HepG2 (cell line): ENCODE measurements around the gene KCNMA1. TPM values are rescaled to one million over a fixed set of nuclear protein-coding genes. Genes with fewer than 3 reads are reported as not detected.

Experiments used
- ATAC-seq: fragments of 200-7000 bp; cut with Tn5 transposase; 3 replicates; pipeline ENCODE4 v1.9.1; 2020; ENCODE audit warnings: mild to moderate bottlenecking, moderate library complexity
- BruUV-seq: library from RNA; stranded (reverse); fragments of 400-500 nt; replicated peaks from 2 replicates; lab custom pipeline; 2021; lab: Mats Ljungman, UMichigan
- CTCF ChIA-PET: fragments of 300-600 bp; formaldehyde crosslinking; extraction: SDS; loops from one replicate; lab custom pipeline; 2021; ENCODE audit warnings: low total read pairs, inconsistent platforms, low intra/inter-chr PET ratio; lab: Yijun Ruan, JAX
- POLR2A ChIA-PET: fragments of 350-600 bp; sonication (Branson Sonifier 250); formaldehyde crosslinking; loops from one replicate; lab custom pipeline; 2020; ENCODE audit warnings: antibody characterized with exemption, inconsistent platforms; lab: Yijun Ruan, JAX
- DNase-seq: peaks from one replicate; pipeline ENCODE4 v3.0.0-alpha.2; 2015; ENCODE audit warnings: low spot score
- FAIRE-seq: peaks from 3 replicates; lab custom pipeline; 2011; peaks lifted over from hg19 to GRCh38; lab: Jason Lieb, UNC
- H2AFZ ChIP-seq: one replicate; pipeline ENCODE4 v1.6.1; 2011; ENCODE audit warnings: low read length, inconsistent platforms
- H3K27ac ChIP-seq: fragments of 300-600 bp; 3 replicates; pipeline ENCODE4 v1.8.0; 2011; ENCODE audit warnings: mixed run types, mild to moderate bottlenecking, mixed read lengths, low read length, inconsistent platforms; ENCODE audit not compliant: insufficient read depth; ENCODE audit errors: extremely low read length
- H3K27me3 ChIP-seq, 2 experiments: fragments of 200-600 bp in 1 of 2; 2 replicates in 1 of 2; 3 replicates in 1 of 2; pipeline versions ENCODE4 v1.6.0 to v1.8.0; 2011; ENCODE audit warnings: low read length in 2 of 2, mild to moderate bottlenecking in 2 of 2, moderate library complexity in 2 of 2, inconsistent platforms in 1 of 2; ENCODE audit not compliant: insufficient read depth in 2 of 2, control insufficient read depth in 1 of 2
- H3K36me3 ChIP-seq, 2 experiments: fragments of 200-600 bp in 1 of 2; replicated peaks in 1 of 2; 2 replicates in 1 of 2; 3 replicates in 1 of 2; pipeline versions ENCODE4 v1.5.1 to v1.8.0; 2011; ENCODE audit warnings: low read length in 2 of 2, inconsistent platforms in 1 of 2; ENCODE audit not compliant: insufficient read depth in 2 of 2, control insufficient read depth in 1 of 2
- H3K4me1 ChIP-seq: 2 replicates; pipeline ENCODE4 v1.5.1; 2012; ENCODE audit warnings: low read length, inconsistent platforms; ENCODE audit not compliant: insufficient read depth
- H3K4me2 ChIP-seq: 2 replicates; pipeline ENCODE4 v1.6.0; 2011; ENCODE audit warnings: low read depth, low read length, inconsistent platforms
- H3K4me3 ChIP-seq, 3 experiments: fragments of 200-600 bp in 1 of 3; sonication (generic), shearing (Covaris generic) in 1 of 3; replicated peaks in 1 of 3; 2 replicates each; pipeline ENCODE4 v1.5.1; 2011 to 2016; ENCODE audit warnings: low read length in 3 of 3, inconsistent platforms in 2 of 3, low read depth in 2 of 3, mild to moderate bottlenecking in 2 of 3, control low read depth in 1 of 3, mixed read lengths in 1 of 3; ENCODE audit not compliant: insufficient read depth in 1 of 3
- H3K79me2 ChIP-seq: one replicate; pipeline ENCODE4 v1.6.1; 2011; ENCODE audit warnings: low read length, inconsistent platforms; ENCODE audit not compliant: insufficient read depth
- H3K9ac ChIP-seq: 2 replicates; pipeline ENCODE4 v1.6.0; 2011; ENCODE audit warnings: mild to moderate bottlenecking, low read depth, low read length, inconsistent platforms; ENCODE audit not compliant: insufficient read depth
- H3K9me3 ChIP-seq: 2 replicates; pipeline ENCODE4 v1.5.1; 2012; ENCODE audit warnings: mild to moderate bottlenecking, low read length
- H4K20me1 ChIP-seq: 2 replicates; pipeline ENCODE4 v1.6.0; 2011; ENCODE audit warnings: inconsistent platforms, mild to moderate bottlenecking, low read length, moderate library complexity; ENCODE audit not compliant: insufficient read depth
- ATF5 ChIP-seq: sonication (generic); formaldehyde crosslinking; IDR thresholded peaks from 2 replicates; pipeline ENCODE4 v1.4.0; 2020; ENCODE audit warnings: mild to moderate bottlenecking, low read depth, missing genetic modification reagents
- IRF9 ChIP-seq: sonication (generic); formaldehyde crosslinking; IDR thresholded peaks from 2 replicates; pipeline ENCODE4 v1.8.0; 2022; ENCODE audit warnings: missing genetic modification reagents, mild to moderate bottlenecking, borderline replicate concordance
- KDM4B ChIP-seq: sonication (generic); formaldehyde crosslinking; IDR thresholded peaks from 2 replicates; pipeline ENCODE4 v1.4.0; 2020; ENCODE audit warnings: missing genetic modification reagents
- REL ChIP-seq: sonication (generic); formaldehyde crosslinking; conservative IDR thresholded peaks from 2 replicates; pipeline ENCODE4 v1.8.0; 2022; ENCODE audit warnings: mild to moderate bottlenecking, missing genetic modification reagents, moderate library complexity
- SNAPC2 ChIP-seq: sonication (generic); formaldehyde crosslinking; IDR thresholded peaks from 2 replicates; pipeline ENCODE4 v1.8.1; 2022; ENCODE audit warnings: mild to moderate bottlenecking, missing genetic modification reagents
- TERF1 ChIP-seq: sonication (generic); formaldehyde crosslinking; IDR thresholded peaks from 2 replicates; pipeline ENCODE4 v1.8.0; 2022; ENCODE audit warnings: mild to moderate bottlenecking, missing genetic modification reagents, moderate library complexity
- ZNF598 ChIP-seq: sonication (generic); formaldehyde crosslinking; IDR thresholded peaks from 2 replicates; pipeline ENCODE4 v1.5.1; 2020; ENCODE audit warnings: mild to moderate bottlenecking, missing genetic modification reagents, borderline replicate concordance
- ZSCAN21 ChIP-seq: sonication (generic); formaldehyde crosslinking; IDR thresholded peaks from 2 replicates; pipeline ENCODE4 v1.8.0; 2022; ENCODE audit warnings: mild to moderate bottlenecking, missing genetic modification reagents, moderate library complexity, borderline replicate concordance
- WGBS: methylation state at CpG from one replicate; pipeline ENCODE4 v1.1.6; 2017; ENCODE audit warnings: low lambda C conversion rate; 5-methylcytosine and 5-hydroxymethylcytosine counted together
- in situ Hi-C: cut with HindIII; loops from 2 replicates; pipeline ENCODE4 v1.10.0; 2017; ENCODE audit warnings: low pct_unique_long_range_greater_than_20kb; ENCODE audit not compliant: extremely low pct_ligation_motif_present
- intact Hi-C: fragments of 100-400 bp; cut with micrococcal nuclease; formaldehyde crosslinking; loops from one replicate; pipeline ENCODE4 v1.10.0; 2022; ENCODE audit not compliant: unreplicated experiment
- polyA plus RNA-seq, 8 experiments: library from polyadenylated mRNA; depleted of rRNA in 3 of 8; stranded (reverse) in 7 of 8; unstranded in 1 of 8; fragments of >200 nt; fragmentation: Illumina TruSeq in 4 of 8; extraction: Trizol in 4 of 8; gene quantifications; 2 replicates each; pipeline versions ENCODE4 v1.2.1 to v1.2.3, GENCODE V29; 2011 to 2016; ENCODE audit warnings: low read depth in 4 of 8, missing spikeins in 1 of 8, mixed read lengths in 1 of 8; ENCODE audit not compliant: insufficient read depth in 1 of 8
- total RNA-seq, 5 experiments: library from RNA; depleted of rRNA; stranded (reverse); fragments of >200 nt; fragmentation: Illumina TruSeq; extraction: Trizol; gene quantifications; 2 replicates each; pipeline ENCODE4 v1.2.3, GENCODE V29; 2016; ENCODE audit warnings: low read depth in 1 of 5
- TF ChIP-seq, protein P1 (sequence below): sonication (generic); formaldehyde crosslinking; IDR thresholded peaks from 2 replicates; pipeline ENCODE4 v1.4.0; 2020; ENCODE audit warnings: missing genetic modification reagents

KCNMA1 gene
- total and polyA plus RNA-seq, 2 of the 13 experiments (the other 11 are each of a cell fraction or from before 2014, with no cell fraction given): 0.02 TPM; not detected in 1

DNA sequence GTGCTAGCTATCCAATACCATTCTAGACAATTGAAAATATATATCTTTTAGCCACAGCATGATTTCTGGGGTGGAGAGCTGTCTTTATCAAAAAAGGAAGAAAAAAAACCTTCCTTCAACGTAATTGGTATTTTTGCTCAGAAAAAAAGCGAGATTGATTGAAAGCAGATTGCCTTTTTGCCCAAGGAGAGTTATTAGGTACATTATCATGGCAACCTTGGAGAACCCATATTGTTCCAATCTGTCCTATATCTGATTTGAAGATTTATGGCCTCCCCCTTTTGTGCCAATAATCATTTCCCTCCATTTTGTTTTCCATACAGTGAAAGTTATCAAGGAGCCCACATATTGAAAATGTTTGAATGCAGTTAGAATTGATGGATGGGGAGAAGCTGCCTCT is 544.5 kb downstream of the KCNMA1 start (continued):
- TF ChIP-seq ATF5 (CRISPR knock-in tag): no peak
- no peak for TF ChIP-seq IRF9 (CRISPR knock-in tag)
- TF ChIP-seq, protein P1, sequence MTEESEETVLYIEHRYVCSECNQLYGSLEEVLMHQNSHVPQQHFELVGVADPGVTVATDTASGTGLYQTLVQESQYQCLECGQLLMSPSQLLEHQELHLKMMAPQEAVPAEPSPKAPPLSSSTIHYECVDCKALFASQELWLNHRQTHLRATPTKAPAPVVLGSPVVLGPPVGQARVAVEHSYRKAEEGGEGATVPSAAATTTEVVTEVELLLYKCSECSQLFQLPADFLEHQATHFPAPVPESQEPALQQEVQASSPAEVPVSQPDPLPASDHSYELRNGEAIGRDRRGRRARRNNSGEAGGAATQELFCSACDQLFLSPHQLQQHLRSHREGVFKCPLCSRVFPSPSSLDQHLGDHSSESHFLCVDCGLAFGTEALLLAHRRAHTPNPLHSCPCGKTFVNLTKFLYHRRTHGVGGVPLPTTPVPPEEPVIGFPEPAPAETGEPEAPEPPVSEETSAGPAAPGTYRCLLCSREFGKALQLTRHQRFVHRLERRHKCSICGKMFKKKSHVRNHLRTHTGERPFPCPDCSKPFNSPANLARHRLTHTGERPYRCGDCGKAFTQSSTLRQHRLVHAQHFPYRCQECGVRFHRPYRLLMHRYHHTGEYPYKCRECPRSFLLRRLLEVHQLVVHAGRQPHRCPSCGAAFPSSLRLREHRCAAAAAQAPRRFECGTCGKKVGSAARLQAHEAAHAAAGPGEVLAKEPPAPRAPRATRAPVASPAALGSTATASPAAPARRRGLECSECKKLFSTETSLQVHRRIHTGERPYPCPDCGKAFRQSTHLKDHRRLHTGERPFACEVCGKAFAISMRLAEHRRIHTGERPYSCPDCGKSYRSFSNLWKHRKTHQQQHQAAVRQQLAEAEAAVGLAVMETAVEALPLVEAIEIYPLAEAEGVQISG: no peak
- TF ChIP-seq TERF1 (CRISPR knock-in tag): no peak
- TF ChIP-seq REL (CRISPR knock-in tag): no peak
- TF ChIP-seq KDM4B: no peak

GRCh38 chr10:77091597-77092165 is 545.9 kb downstream of the KCNMA1 start:
- CTCF ChIA-PET: no interaction called here
- in situ Hi-C loops: no loop called here
- no peak overlapping the region for H3K4me2 ChIP-seq

More at GRCh38 chr10:77091597-77092165, 545.9 kb downstream of the KCNMA1 start:
- DNase-seq: no peak
- Histone ChIP-seq H3K27me3 (peaks cover 0 to 11% of the 10 kb centered on the region in 2 experiments; a peak in 2 of 5 replicates), H3K9me3 (no peaks in the 10 kb centered on the region), H3K4me3 (no peak overlapping the region), H3K36me3 (no peaks in the 10 kb centered on the region), H3K79me2 (no peaks in the 10 kb centered on the region), H2AFZ (no peak overlapping the region), H3K9ac (no peak overlapping the region), H4K20me1 (no peaks in the 10 kb centered on the region), H3K27ac (no peak overlapping the region), H3K4me1 (no peaks in the 10 kb centered on the region)
- 7% methylated on average over 6 of the region's 6 CpGs for WGBS
- no TSS peak for BruUV-seq
- ATAC-seq: no peak
- TF ChIP-seq ZNF598 (CRISPR knock-in tag) (no peak), SNAPC2 (CRISPR knock-in tag) (no peak), ZSCAN21 (CRISPR knock-in tag) (no peak)
- FAIRE-seq: no peak
- intact Hi-C loops: no loop called here
- POLR2A ChIA-PET: no interaction called here
